Breast epithelium (tissue), 4 donors: ENCODE data around the gene WDFY2. TPM values are rescaled to one million over a fixed set of nuclear protein-coding genes. Genes with fewer than 3 reads are reported as not detected.

Source experiments
- DNase-seq, 2 donors: peaks; one replicate each; pipeline ENCODE4 v3.0.0-alpha.2; 2019; ENCODE audit warnings: low spot score in 2 of 2
- H3K27ac ChIP-seq, 2 donors: fragments of 200-600 bp; sonication (generic) in 1 of 2; one replicate each; pipeline ENCODE4 v1.5.1; 2016 to 2019; ENCODE audit warnings: mild to moderate bottlenecking in 1 of 2
- H3K27me3 ChIP-seq, 2 donors: fragments of 200-600 bp; sonication (generic) in 1 of 2; one replicate each; pipeline versions ENCODE4 v1.5.1 to v1.6.0; 2017 to 2019; ENCODE audit warnings: control low read depth in 1 of 2, mild to moderate bottlenecking in 1 of 2
- H3K36me3 ChIP-seq: fragments of 200-600 bp; one replicate; pipeline ENCODE4 v1.5.1; 2019
- H3K4me1 ChIP-seq, 2 donors: fragments of 200-600 bp; sonication (generic); one replicate each; pipeline ENCODE4 v1.5.1; 2016 to 2019; ENCODE audit warnings: control low read depth in 1 of 2
- H3K4me3 ChIP-seq, 3 donors: fragments of 200-600 bp; sonication (generic); 1 replicate in 2 of 3; 2 replicates in 1 of 3; pipeline ENCODE4 v1.5.1; 2016 to 2019; ENCODE audit warnings: mild to moderate bottlenecking in 3 of 3, moderate library complexity in 2 of 3
- H3K9me3 ChIP-seq, 2 donors: fragments of 200-600 bp; sonication (generic) in 1 of 2; one replicate each; pipeline ENCODE4 v1.5.1; 2016 to 2019; ENCODE audit warnings: control low read depth in 1 of 2
- CTCF ChIP-seq, 3 donors: fragments of 450-650 bp; IDR thresholded peaks; one replicate each; pipeline ENCODE4 v1.5.1; 2016 to 2017; ENCODE audit warnings: antibody characterized with exemption in 3 of 3, mild to moderate bottlenecking in 3 of 3, moderate library complexity in 3 of 3
- POLR2A ChIP-seq: fragments of 450-650 bp; IDR thresholded peaks from one replicate; pipeline ENCODE4 v1.6.1; 2016; ENCODE audit warnings: antibody characterized with exemption, mild to moderate bottlenecking, moderate library complexity
- POLR2AphosphoS5 ChIP-seq, 3 donors: sonication (generic); formaldehyde crosslinking; IDR thresholded peaks; one replicate each; pipeline ENCODE4 v1.6.1; 2017; ENCODE audit warnings: antibody characterized with exemption in 3 of 3
- intact Hi-C: fragments of 100-400 bp; cut with DNase I; formaldehyde crosslinking; loops from one replicate; pipeline ENCODE4 v1.15.1; 2023; ENCODE audit warnings: low total_unique reads
- total RNA-seq, 3 donors: library from RNA; depleted of rRNA; stranded (reverse); fragments of >200 nt; gene quantifications; one replicate each; pipeline ENCODE4 v1.1.0, GENCODE V29; 2016

Gene WDFY2
- total RNA-seq, 3 donors from 2014 or later = 21.0 to 27.7 (median 21.4) TPM

GRCh38 chr13:51811046-51811445, 226.8 kb downstream of the WDFY2 start:
- Histone ChIP-seq H3K27ac (no peak overlapping the region), H3K4me3 (no peak overlapping the region), H3K36me3 (no peaks in the 10 kb centered on the region), H3K9me3 (no peaks in the 10 kb centered on the region), H3K4me1 (peaks cover 4 to 5% of the 10 kb centered on the region in 2 donors), H3K27me3 (no peaks in the 10 kb centered on the region)
- intact Hi-C loops = no loop called here
- DNase-seq = no peak
- TF ChIP-seq POLR2AphosphoS5 (IDR thresholded peaks at IDR 0.05) (no peak), POLR2A (no peak), CTCF (IDR thresholded peaks at IDR 0.05) (no peak)

- no peak for DNase-seq
- no peak overlapping the region for H3K27ac ChIP-seq
- no peak overlapping the region for H3K4me3 ChIP-seq
- TF ChIP-seq CTCF (IDR thresholded peaks at IDR 0.05) = no peak
- no peak for TF ChIP-seq POLR2A
- no peak for TF ChIP-seq POLR2AphosphoS5 (IDR thresholded peaks at IDR 0.05)
- intact Hi-C loops = no loop called here
- H3K4me1 ChIP-seq = peaks cover 4 to 5% of the 10 kb centered on the region in 2 donors
- no peaks in the 10 kb centered on the region for H3K36me3 ChIP-seq
- no peaks in the 10 kb centered on the region for H3K27me3 ChIP-seq
- H3K9me3 ChIP-seq = no peaks in the 10 kb centered on the region
Measured at GRCh38 chr13:51811920-51812451, 227.7 kb downstream of the WDFY2 start.

GRCh38 chr13:51814071-51814470, 229.8 kb downstream of the WDFY2 start:
- no peaks in the 10 kb centered on the region for H3K36me3 ChIP-seq
- no peaks in the 10 kb centered on the region for H3K27me3 ChIP-seq
- intact Hi-C loops = no loop called here
- H3K9me3 ChIP-seq = no peaks in the 10 kb centered on the region
- TF ChIP-seq CTCF (IDR thresholded peaks at IDR 0.05) = no peak
- TF ChIP-seq POLR2AphosphoS5 (IDR thresholded peaks at IDR 0.05) = no peak
- no peak for TF ChIP-seq POLR2A
- no peak overlapping the region for H3K4me3 ChIP-seq
- DNase-seq = no peak
- H3K27ac ChIP-seq = no peak overlapping the region
- H3K4me1 ChIP-seq = peaks cover 4 to 5% of the 10 kb centered on the region in 2 donors

GRCh38 chr13:51814825-51815650, 230.8 kb downstream of the WDFY2 start:
- Histone ChIP-seq H3K27me3 (no peaks in the 10 kb centered on the region), H3K4me1 (peaks cover 4 to 5% of the 10 kb centered on the region in 2 donors), H3K4me3 (peak overlapping the region in 2 of 3 donors; percentile 18 to 51), H3K9me3 (no peaks in the 10 kb centered on the region), H3K36me3 (no peaks in the 10 kb centered on the region), H3K27ac (peak overlapping the region; percentile 0 to 36)
- DNase-seq = peak in 1 of 2 donors; percentile 46
- TF ChIP-seq POLR2AphosphoS5 (IDR thresholded peaks at IDR 0.05) = no peak
- TF ChIP-seq POLR2A = no peak
- TF ChIP-seq CTCF (IDR thresholded peaks at IDR 0.05) = peak; percentile 71 to 83 (median 76)
- intact Hi-C loops = no loop called here

- no peak for DNase-seq
- H3K4me1 ChIP-seq = peaks cover 4 to 5% of the 10 kb centered on the region in 2 donors
- H3K36me3 ChIP-seq = no peaks in the 10 kb centered on the region
- TF ChIP-seq CTCF (IDR thresholded peaks at IDR 0.05) = no peak
- intact Hi-C loops = no loop called here
- peak overlapping the region in 1 of 2 donors; percentile 0 for H3K27ac ChIP-seq
- no peaks in the 10 kb centered on the region for H3K27me3 ChIP-seq
- H3K4me3 ChIP-seq = peak overlapping the region in 1 of 3 donors; percentile 51
- H3K9me3 ChIP-seq = no peaks in the 10 kb centered on the region
Measured at GRCh38 chr13:51815848-51816247, 231.6 kb downstream of the WDFY2 start.
